ENCODE results near the gene ZNF341.
"Not testable (repeated sequence)": the region's sequence is repeated elsewhere in the genome, so short reads cannot be mapped to it uniquely, and the experiment has no call there.

ZNF341 gene

DNA sequence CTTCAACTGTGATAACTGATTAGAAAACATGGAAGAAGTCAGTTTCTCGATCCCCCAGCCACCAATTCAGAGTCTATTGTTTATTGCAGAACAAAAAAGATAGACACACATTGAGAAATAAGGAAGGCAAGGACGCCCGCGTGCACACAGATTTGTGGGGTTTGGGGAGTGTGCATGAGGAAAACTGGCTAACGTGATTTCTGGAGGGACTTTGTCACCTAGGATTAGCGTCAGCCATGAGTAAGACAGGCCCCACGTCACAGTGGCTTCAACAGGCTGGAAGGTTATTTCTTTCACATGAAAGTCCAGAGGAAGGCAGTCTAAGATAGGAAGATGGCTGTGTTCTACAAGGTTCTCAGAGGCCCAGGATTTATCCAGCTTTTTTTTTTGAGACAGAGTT is 7.7 kb downstream of the ZNF341 start:
- TF ChIP-seq POLR2A (IDR thresholded peaks at IDR 0.05; ENCODE audit: low read depth, low read length), result no peak
- TF ChIP-seq POLR2AphosphoS5 (IDR thresholded peaks at IDR 0.05; ENCODE audit: low read depth, low read length), result no peak
- TF ChIP-seq TAF1 (IDR thresholded peaks at IDR 0.05; ENCODE audit: borderline replicate concordance, low read depth, low read length), result no peak
- FAIRE-seq, result no peak

DNA sequence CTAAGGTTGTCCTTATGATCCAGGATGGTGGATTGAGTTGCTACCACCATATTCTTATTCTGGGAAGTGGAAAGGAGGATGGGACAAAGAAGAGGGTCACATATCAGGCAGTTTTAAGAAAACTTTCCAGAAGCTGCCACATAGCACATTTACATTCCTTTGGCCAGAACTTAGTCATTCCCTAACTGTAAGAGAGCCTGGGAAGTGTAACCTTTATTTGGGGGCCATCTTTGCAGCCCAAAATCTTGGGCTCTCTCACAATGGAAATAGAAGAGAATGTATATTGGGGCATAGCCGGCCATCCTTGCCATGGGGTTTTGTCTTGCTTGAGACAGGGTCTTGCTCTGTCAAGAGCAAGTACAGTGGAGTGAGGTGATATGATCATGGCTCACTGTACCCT is 8.4 kb downstream of the ZNF341 start:
- TF ChIP-seq POLR2A (IDR thresholded peaks at IDR 0.05; ENCODE audit: low read depth, low read length) (no peak), POLR2AphosphoS5 (IDR thresholded peaks at IDR 0.05; ENCODE audit: low read depth, low read length) (no peak), TAF1 (IDR thresholded peaks at IDR 0.05; ENCODE audit: borderline replicate concordance, low read depth, low read length) (no peak)
- DNase-seq (ENCODE audit: insufficient read length), result no peak
- no peak for FAIRE-seq

More for the DNA sequence above, 7.7 kb downstream of the ZNF341 start:
- no peak for DNase-seq (ENCODE audit: insufficient read length)

DNA sequence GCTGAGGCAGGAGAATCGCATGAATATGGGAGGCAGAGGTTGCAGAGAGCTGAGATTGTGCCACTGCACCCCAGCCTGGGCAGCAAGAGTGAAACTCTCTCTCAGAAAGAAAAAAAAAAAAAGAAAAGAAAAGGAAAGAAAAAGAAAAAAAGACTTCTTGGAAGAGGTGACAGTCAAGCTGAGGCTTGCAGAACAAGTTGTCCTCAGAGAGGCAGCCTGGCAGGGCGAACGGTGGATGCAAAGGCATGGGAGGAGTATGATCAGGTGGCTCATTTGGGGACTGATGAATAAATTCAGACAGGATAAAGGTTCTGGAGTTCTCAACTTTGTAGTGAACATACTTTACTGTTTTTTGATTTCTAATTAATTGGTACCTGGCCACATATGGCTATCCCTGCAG is 12.4 kb downstream of the ZNF341 start:
- DNase-seq (ENCODE audit: insufficient read length), result no peak
- TF ChIP-seq TAF1 (IDR thresholded peaks at IDR 0.05; ENCODE audit: borderline replicate concordance, low read depth, low read length) (no peak), POLR2AphosphoS5 (IDR thresholded peaks at IDR 0.05; ENCODE audit: low read depth, low read length) (no peak), POLR2A (IDR thresholded peaks at IDR 0.05; ENCODE audit: low read depth, low read length) (no peak)
- no peak for FAIRE-seq

DNA sequence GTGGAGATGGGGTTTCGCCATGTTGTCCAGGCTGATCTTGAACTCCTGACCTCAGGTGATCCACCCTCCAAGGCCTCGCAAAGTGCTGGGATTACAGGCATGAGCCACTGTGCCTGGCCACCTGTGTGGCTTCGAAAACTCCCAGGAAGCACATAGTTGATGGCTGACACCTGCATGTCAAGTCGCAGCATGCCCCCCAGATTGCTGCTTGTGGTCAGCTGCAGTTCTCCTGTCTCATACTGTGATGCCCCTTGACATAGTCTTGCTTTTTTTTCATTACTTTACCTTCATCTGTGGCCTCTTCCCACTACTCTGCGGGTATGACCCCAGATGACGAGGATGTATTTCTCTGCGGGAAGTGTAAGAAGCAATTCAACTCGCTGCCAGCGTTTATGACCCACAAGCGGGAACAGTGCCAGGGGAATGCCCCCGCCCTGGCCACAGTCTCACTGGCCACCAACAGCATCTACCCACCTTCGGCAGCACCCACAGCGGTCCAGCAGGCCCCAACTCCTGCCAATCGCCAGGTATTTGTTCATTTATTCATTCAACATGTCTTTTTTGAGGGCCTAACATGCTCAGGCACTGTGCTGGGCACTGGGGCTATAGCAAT is 13.1 kb downstream of the ZNF341 start:
- no peak for DNase-seq (ENCODE audit: insufficient read length)
- TF ChIP-seq POLR2A (IDR thresholded peaks at IDR 0.05; ENCODE audit: low read depth, low read length) (no peak), POLR2AphosphoS5 (IDR thresholded peaks at IDR 0.05; ENCODE audit: low read depth, low read length) (no peak), TAF1 (IDR thresholded peaks at IDR 0.05; ENCODE audit: borderline replicate concordance, low read depth, low read length) (no peak)
- FAIRE-seq, result no peak

DNA sequence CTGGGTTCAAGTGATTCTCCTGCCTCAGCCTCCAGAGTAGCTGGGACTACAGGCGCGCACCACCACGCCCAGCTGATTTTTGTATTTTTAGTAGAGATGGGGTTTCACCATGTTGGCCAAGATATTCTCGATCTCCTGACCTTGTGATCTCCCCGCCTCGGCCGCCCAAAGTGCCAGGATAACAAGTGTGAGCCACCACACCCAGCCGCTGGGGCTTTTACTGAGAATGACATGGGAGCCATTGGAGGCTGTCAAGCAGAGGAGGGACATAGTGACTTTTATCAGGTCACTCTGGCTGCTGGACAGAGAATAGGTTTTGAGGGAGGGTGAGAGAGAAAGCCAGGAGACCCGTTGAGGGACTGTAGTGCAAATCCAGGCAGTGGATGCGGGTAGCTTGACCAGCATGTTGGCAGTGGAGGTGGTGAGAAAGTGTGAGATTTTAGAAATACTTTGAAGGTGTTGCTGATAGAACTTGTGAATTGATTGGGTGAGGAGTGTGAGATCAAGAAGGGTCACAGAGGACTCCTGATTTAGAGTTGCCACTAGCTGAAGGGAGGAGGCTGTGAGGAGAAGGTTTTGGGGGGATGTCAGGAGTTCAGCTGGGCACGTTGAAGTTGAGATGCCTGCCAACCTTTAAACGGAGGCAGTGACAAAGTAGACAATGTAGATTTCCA is 14.7 kb downstream of the ZNF341 start:
- DNase-seq (ENCODE audit: insufficient read length) (no peak), FAIRE-seq (no peak)
- TF ChIP-seq POLR2AphosphoS5 (IDR thresholded peaks at IDR 0.05; ENCODE audit: low read depth, low read length) (no peak), POLR2A (IDR thresholded peaks at IDR 0.05; ENCODE audit: low read depth, low read length) (no peak), TAF1 (IDR thresholded peaks at IDR 0.05; ENCODE audit: borderline replicate concordance, low read depth, low read length) (no peak)

DNA sequence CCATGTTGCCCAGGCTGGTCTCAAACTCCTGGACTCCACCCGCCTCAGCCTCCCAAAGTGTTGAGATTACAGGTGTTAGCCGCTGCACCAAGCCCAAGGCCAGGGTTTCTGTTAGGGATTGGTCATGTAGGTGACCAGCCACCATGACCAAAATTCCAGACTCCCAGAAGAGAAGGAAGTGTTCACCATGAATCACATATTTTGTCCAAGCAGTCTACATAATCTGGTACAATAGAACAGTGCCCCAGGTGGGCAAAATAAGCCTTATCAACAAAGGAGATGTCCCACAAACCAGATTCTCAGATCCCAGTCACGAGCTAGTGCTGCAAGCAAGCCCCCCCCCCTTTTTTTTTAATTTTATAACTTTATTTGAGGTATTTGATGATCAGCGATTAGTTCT is 20.0 kb downstream of the ZNF341 start:
- TF ChIP-seq POLR2A (IDR thresholded peaks at IDR 0.05; ENCODE audit: low read depth, low read length) (no peak), TAF1 (IDR thresholded peaks at IDR 0.05; ENCODE audit: borderline replicate concordance, low read depth, low read length) (no peak)
- DNase-seq (ENCODE audit: insufficient read length) (no peak), FAIRE-seq (no peak)

DNA sequence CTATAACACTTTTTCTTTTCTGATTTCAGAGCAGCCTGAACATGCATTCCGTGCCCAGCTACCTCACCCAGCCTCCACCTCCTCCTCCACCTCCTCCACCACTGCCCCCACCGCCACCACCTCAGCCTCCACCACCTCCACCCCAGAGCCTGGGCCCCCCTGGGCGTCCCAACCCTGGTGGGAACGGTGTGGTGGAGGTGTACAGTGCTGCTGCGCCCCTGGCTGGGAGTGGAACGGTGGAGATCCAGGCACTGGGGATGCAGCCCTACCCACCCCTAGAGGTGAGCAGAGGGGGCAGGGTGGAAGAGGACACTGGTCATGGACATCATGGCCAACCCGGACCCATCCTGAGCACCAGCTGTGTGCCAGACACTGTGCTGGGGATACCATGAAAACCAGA is 21.3 kb downstream of the ZNF341 start:
- TF ChIP-seq POLR2A (IDR thresholded peaks at IDR 0.05; ENCODE audit: low read depth, low read length) (no peak), POLR2AphosphoS5 (IDR thresholded peaks at IDR 0.05; ENCODE audit: low read depth, low read length) (no peak), TAF1 (IDR thresholded peaks at IDR 0.05; ENCODE audit: borderline replicate concordance, low read depth, low read length) (no peak)
- no peak for FAIRE-seq
- DNase-seq (ENCODE audit: insufficient read length), result no peak

DNA sequence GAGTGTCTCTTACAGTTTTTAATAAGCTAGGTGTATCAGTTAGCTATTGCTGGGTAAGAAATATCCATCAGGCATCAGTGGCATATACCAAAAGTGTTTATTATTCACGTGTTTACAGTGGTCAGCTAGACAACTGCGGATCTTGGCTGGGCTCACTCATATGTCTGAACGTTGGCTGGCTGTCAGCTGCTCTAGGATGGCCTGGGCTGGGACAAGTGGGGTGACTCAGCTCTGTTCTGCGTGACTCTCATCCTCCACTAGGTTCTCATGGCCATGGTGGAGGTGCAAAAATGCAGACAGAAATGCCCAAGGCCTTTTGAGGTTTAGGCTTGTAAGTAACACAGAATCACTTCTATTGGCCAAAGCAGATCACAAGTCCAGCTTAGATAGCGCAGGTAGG is 22.0 kb downstream of the ZNF341 start:
- no peak for TF ChIP-seq TAF1 (IDR thresholded peaks at IDR 0.05; ENCODE audit: borderline replicate concordance, low read depth, low read length)
- no peak for TF ChIP-seq POLR2AphosphoS5 (IDR thresholded peaks at IDR 0.05; ENCODE audit: low read depth, low read length)
- TF ChIP-seq POLR2A (IDR thresholded peaks at IDR 0.05; ENCODE audit: low read depth, low read length), result no peak
- FAIRE-seq (no peak), DNase-seq (ENCODE audit: insufficient read length) (no peak)

DNA sequence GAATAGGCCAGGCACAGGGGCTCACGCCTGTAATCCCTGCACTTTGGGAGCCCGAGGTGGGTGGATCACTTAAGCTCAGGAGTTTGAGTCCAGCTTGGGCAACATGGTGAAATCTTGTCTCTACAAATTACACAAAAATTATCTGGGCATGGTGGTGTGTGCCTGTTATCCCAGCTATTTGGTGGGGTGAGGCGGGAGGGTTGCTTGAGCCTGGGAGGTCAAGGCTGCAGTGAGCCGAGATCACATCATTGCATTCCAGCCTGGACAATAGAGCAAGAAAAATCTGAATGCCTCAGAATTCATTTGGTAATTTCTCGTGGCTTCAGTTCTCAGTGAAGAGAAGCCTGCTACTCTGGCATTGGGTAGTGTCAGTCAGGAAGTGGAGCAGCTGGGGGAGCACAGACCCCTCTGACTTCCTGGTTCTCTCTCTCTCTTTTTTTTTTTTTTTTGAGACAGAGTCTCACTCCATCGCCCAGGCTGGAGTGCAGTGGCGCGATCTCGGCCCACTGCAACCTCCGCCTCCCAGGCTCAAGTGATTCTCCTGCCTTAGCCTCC is 24.2 kb downstream of the ZNF341 start:
- DNase-seq (ENCODE audit: insufficient read length); FAIRE-seq: not testable (repeated sequence)

DNA sequence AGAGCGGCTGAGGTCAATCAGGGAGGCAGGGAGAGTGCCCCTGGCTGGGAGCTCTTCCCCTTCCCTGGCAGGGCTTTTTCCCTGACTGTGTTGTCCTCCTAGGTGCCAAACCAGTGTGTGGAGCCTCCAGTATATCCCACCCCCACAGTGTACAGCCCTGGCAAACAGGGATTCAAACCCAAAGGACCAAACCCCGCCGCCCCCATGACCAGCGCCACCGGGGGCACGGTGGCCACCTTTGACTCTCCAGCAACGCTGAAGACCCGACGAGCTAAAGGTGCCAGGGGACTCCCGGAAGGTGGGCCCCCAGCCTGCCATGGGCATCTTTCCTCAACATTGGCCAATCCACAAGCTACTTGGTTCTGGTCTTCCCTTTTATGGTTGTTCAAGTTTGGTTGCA is 25.2 kb downstream of the ZNF341 start:
- FAIRE-seq (no peak), DNase-seq (ENCODE audit: insufficient read length) (no peak)
- TF ChIP-seq POLR2AphosphoS5 (IDR thresholded peaks at IDR 0.05; ENCODE audit: low read depth, low read length), result no peak
- TF ChIP-seq TAF1 (IDR thresholded peaks at IDR 0.05; ENCODE audit: borderline replicate concordance, low read depth, low read length), result no peak
- TF ChIP-seq POLR2A (IDR thresholded peaks at IDR 0.05; ENCODE audit: low read depth, low read length), result no peak

DNA sequence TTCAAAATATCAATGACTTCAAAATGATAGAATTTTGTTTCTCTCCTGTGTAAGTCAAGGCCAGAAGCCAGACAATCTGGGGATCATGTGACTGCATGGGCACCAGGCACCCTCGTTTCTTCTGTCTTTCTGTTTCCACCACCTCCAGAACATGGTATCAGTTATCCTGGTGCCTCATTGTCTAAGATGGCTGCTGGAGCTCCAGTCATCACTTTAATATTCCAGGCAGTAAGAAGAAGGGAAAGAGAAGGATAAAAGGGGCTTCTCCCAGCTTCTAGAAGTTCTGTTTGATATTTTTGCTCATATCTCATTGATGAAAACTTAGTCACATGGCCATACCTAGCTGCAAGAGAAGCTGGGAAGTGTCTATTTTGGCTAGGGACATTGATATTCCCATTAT is 25.7 kb downstream of the ZNF341 start:
- DNase-seq (ENCODE audit: insufficient read length) (no peak), FAIRE-seq (no peak)
- TF ChIP-seq POLR2AphosphoS5 (IDR thresholded peaks at IDR 0.05; ENCODE audit: low read depth, low read length) (no peak), POLR2A (IDR thresholded peaks at IDR 0.05; ENCODE audit: low read depth, low read length) (no peak), TAF1 (IDR thresholded peaks at IDR 0.05; ENCODE audit: borderline replicate concordance, low read depth, low read length) (no peak)

DNA sequence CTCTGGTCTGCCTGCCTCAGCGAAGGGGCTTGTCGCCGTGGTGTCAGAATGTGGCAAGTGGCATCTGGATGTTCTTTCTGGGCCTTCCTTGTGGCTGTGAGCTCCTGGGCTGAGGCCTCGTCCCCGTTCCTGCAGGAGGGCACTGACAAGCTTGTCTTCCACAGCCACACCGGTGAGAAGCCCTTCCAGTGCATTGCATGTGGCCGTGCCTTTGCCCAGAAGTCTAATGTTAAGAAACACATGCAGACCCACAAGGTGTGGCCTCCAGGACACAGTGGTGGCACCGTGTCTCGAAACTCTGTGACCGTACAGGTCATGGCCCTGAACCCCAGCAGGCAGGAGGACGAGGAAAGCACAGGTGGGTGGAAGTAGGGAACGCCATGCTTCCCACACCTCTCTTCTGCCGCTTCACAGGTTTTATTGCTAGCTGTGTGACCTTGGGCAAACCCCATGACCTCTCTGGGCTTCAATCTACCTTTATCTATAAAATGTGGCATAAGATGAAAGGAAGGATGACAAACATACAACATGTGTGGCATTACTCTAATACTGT is 30.0 kb downstream of the ZNF341 start:
- no peak for DNase-seq (ENCODE audit: insufficient read length)
- no peak for FAIRE-seq
- TF ChIP-seq POLR2A (IDR thresholded peaks at IDR 0.05; ENCODE audit: low read depth, low read length), result no peak
- no peak for TF ChIP-seq TAF1 (IDR thresholded peaks at IDR 0.05; ENCODE audit: borderline replicate concordance, low read depth, low read length)
- TF ChIP-seq POLR2AphosphoS5 (IDR thresholded peaks at IDR 0.05; ENCODE audit: low read depth, low read length), result no peak

Data from GM12892 (cell line).